Activated CD4-positive, alpha-beta T cell treated with anti-CD3 and anti-CD28 coated beads for 36 hours (primary cell): ENCODE results near the gene FBXL2. TPM values are rescaled to one million over a fixed set of nuclear protein-coding genes. Genes with fewer than 3 reads are reported as not detected.

Experiments
- ATAC-seq: fragments of 200-7000 bp; cut with Tn5 transposase; one replicate; pipeline ENCODE4 v1.10.0; 2021; ENCODE audit warnings: mild to moderate bottlenecking, moderate library complexity
- CTCF ChIA-PET: fragments of 350-600 bp; sonication (Branson Sonifier 250); formaldehyde crosslinking; loops from one replicate; lab custom pipeline; 2021; ENCODE audit warnings: antibody characterized with exemption; lab: Charles Lee
- POLR2A ChIA-PET: fragments of 350-600 bp; sonication (Branson Sonifier 250); formaldehyde crosslinking; loops from one replicate; lab custom pipeline; 2021; ENCODE audit warnings: antibody characterized with exemption, inconsistent platforms; lab: Charles Lee
- DNase-seq: peaks from one replicate; pipeline ENCODE4 v3.0.0-alpha.2; 2020
- H3K27ac Mint-ChIP-seq: one replicate; pipeline ENCODE4 v1.8.0; 2021; ENCODE audit warnings: mixed read lengths
- H3K27me3 Mint-ChIP-seq: one replicate; pipeline ENCODE4 v1.8.0; 2021; ENCODE audit warnings: mixed read lengths
- H3K36me3 Mint-ChIP-seq: one replicate; pipeline ENCODE4 v1.8.0; 2021; ENCODE audit warnings: low read depth, mixed read lengths
- H3K4me1 Mint-ChIP-seq: one replicate; pipeline ENCODE4 v1.8.0; 2021; ENCODE audit warnings: mixed read lengths
- H3K4me3 Mint-ChIP-seq: one replicate; pipeline ENCODE4 v1.8.0; 2021; ENCODE audit warnings: mild to moderate bottlenecking, moderate library complexity, mixed read lengths
- H3K9me3 Mint-ChIP-seq: one replicate; pipeline ENCODE4 v1.8.0; 2021; ENCODE audit warnings: low read depth, mixed read lengths
- intact Hi-C, 2 experiments: fragments of 100-400 bp; cut with DNase I in 1 of 2; cut with micrococcal nuclease in 1 of 2; formaldehyde crosslinking; loops; one replicate each; pipeline versions ENCODE4 v1.14.2 to v1.15.1; 2022 to 2024; cut with DNase I, micrococcal nuclease
- total RNA-seq, 2 experiments: library from RNA; stranded (reverse); gene quantifications; one replicate each; pipeline ENCODE4 v1.2.3, GENCODE V29; 2021

Gene FBXL2, protein sequence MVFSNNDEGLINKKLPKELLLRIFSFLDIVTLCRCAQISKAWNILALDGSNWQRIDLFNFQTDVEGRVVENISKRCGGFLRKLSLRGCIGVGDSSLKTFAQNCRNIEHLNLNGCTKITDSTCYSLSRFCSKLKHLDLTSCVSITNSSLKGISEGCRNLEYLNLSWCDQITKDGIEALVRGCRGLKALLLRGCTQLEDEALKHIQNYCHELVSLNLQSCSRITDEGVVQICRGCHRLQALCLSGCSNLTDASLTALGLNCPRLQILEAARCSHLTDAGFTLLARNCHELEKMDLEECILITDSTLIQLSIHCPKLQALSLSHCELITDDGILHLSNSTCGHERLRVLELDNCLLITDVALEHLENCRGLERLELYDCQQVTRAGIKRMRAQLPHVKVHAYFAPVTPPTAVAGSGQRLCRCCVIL
- total RNA-seq, result under 1 TPM in 1 of 2 experiments, not detected in 1; 0.07 TPM

DNA sequence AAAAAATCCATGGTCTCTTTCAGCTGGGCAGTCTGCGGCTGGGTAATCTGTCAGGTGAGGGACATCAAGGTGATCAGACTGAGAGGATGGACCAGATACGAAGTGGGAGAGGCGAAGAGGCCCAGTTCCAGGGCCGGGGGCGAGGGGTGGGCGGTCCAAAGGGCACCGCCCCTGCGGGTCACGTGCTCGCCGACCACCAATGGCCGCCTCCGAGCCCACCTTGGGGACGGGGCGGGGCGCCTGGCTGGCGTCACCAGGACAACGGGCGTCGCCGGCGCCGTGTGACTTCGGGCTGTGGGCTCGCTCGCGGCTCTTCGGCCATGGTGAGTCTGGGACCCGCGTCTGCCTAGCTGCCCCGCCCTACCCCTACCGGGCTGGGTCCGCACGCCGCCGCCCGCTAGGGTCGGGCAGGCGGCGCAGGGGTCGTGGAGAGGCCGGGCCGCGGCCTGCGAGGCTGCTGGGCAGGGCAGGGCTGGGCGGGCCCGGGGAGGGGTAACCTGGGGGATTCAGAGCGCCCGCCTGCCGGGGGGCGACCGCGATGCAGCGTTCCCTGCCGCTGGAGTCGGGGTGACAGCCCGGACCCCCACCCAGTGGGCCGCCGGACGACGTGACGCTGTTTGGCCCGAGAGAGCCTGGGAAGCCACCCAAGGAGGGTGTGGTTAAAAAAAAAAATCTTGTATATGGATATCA is at the start of gene FBXL2:
Gene FBXL2 (plus strand): TSS at position 250 of the 690 bp plus-strand sequence. CDS start 71 bp downstream, at position 321.
- POLR2A ChIA-PET, result no interaction called here
- Mint-ChIP-seq H3K36me3 (no peaks in the 10 kb centered on the region), H3K4me1 (peaks cover 5% of the 10 kb centered on the region), H3K27me3 (peaks cover 27% of the 10 kb centered on the region), H3K9me3 (no peaks in the 10 kb centered on the region), H3K4me3 (peak within 1 kb of the TSS; percentile 46), H3K27ac (no peak within 1 kb of the TSS)
- peak; percentile 57 for DNase-seq
- CTCF ChIA-PET, result interaction anchor here (1.8 kb wide), 1 partner anchor 96 kb away, joined by 5 read pairs; no protein-coding TSS in a partner anchor
- intact Hi-C loops, result no loop called here
- ATAC-seq, result peak; percentile 55

DNA sequence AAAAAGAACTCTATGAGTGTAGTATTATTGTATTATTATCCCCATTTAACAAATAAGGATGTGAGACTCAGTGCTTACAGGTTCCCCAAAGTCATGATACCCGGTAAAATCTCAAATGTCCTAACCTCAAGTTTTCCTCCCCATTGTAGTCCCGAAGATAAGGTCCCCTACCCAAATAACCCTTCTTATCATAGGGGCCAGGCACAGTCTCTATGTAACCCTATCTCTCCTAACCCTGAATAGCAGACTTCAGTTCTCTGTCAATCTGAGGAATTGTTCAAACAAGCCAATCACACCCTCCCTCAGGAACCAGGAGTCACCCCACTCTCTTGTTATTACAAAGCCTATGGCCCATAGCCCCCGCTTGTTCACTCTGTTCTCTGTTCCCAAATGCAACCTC is 48.2 kb upstream of the FBXL2 start:
- no peak overlapping the region for H3K27ac Mint-ChIP-seq

DNA sequence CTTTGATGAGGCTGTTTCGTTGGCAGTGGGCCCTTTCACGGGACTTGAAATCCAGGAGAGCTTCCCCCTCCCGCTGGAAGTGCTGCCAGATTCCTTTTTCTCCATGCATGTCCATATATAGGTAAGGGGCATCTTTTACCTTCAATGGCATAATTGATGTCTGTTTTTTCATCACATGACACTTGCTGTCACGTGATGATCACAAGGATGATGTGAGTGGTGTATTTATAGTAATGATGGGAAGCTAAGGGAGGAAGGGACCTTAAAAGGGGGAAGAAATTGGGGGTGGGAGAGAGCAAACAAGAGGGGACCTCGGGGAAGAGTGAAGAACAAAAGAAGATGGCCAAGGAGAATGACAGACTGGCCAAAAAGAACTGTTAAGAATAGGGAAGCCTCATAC is 47.3 kb upstream of the FBXL2 start:
- no peaks in the 10 kb centered on the region for H3K36me3 Mint-ChIP-seq
- POLR2A ChIA-PET, result interaction anchor here (0.6 kb wide), 1 partner anchor 143 kb away, joined by 5 read pairs; no protein-coding TSS in a partner anchor
- H3K27me3 Mint-ChIP-seq, result peaks cover 12% of the 10 kb centered on the region
- no peak for ATAC-seq
- intact Hi-C loops, result no loop called here
- H3K4me3 Mint-ChIP-seq, result no peak overlapping the region
- no peak for DNase-seq
- CTCF ChIA-PET, result interaction anchor here (0.6 to 0.8 kb wide), 3 partner anchors 13 to 972 kb away, joined by 3 to 4 read pairs (median 3); no protein-coding TSS in a partner anchor
- no peak overlapping the region for H3K27ac Mint-ChIP-seq
- H3K4me1 Mint-ChIP-seq, result no peaks in the 10 kb centered on the region
- no peaks in the 10 kb centered on the region for H3K9me3 Mint-ChIP-seq

More for the DNA sequence above, 48.2 kb upstream of the FBXL2 start:
- Mint-ChIP-seq H3K9me3 (no peaks in the 10 kb centered on the region), H3K4me3 (no peak overlapping the region), H3K36me3 (no peaks in the 10 kb centered on the region), H3K4me1 (no peaks in the 10 kb centered on the region), H3K27me3 (peaks cover 15% of the 10 kb centered on the region)
- no peak for DNase-seq
- no peak for ATAC-seq
- intact Hi-C loops, result no loop called here
- CTCF ChIA-PET, result no interaction called here
- POLR2A ChIA-PET, result no interaction called here

DNA sequence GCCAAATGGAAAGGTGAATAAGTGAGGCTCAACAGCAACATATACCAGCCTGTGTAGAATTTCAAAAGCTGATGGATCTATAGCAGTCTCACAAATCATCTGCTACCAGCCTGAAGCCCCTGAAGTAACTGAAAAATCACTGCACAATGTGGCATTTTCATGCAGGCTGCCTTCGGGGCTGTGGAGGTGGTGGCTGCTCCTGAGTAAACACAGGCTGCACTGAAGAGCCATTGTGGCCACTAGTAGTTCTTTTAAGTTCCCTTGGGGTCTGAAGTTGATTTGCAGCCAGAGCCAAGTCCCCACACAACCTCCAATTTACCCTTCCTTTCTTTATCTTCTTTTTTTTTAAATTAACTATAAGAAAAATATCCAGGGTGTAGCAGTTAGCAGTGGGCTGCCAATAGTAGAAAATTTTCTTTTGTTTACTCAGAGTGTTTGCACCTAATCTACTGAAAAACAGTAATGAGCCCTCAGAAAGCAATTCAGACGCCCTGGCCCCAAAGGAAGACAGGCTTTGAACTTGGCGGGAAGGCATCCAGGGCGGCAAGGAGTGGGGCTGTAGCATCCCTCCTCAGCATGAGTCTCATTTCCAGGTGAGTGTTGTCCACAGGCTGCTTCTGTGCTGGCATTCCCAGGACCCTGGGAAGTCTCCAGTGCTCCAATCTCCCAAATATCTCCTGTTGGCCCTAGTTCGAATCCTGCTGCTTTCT is 45.3 kb upstream of the FBXL2 start:
- Mint-ChIP-seq H3K27me3 (peaks cover 18% of the 10 kb centered on the region), H3K4me1 (no peaks in the 10 kb centered on the region), H3K27ac (no peak overlapping the region), H3K36me3 (no peaks in the 10 kb centered on the region), H3K9me3 (no peaks in the 10 kb centered on the region), H3K4me3 (no peak overlapping the region)
- ChIA-PET CTCF (no interaction called here), POLR2A (no interaction called here)
- intact Hi-C loops, result no loop called here
- no peak for ATAC-seq
- no peak for DNase-seq

DNA sequence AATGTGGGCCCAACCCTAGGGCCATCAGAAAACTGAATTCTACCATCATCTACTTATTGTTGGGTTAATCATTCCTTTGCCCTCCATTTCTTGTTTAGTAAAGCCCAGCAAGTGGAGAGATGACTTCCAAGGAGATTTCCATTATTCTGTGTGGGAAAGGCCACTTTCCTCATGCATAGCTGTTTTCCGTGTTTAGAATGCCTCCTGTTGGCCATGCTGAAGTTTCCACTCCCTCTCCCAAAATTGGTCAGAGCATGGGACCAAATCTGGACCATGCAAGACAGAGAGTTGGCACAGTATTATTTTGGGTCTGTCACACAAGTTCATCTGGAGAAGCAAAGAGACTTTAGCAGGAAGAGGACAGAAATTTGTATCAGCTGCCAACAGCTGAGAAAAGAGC is 43.4 kb upstream of the FBXL2 start:
- Mint-ChIP-seq H3K27me3 (peaks cover 15% of the 10 kb centered on the region), H3K36me3 (no peaks in the 10 kb centered on the region), H3K27ac (no peak overlapping the region), H3K4me1 (no peaks in the 10 kb centered on the region), H3K9me3 (peaks cover 1% of the 10 kb centered on the region), H3K4me3 (no peak overlapping the region)
- intact Hi-C loops, result no loop called here
- no peak for ATAC-seq
- POLR2A ChIA-PET, result no interaction called here
- CTCF ChIA-PET, result interaction anchor here (0.6 kb wide), 1 partner anchor 341 kb away, joined by 4 read pairs; no protein-coding TSS in a partner anchor
- DNase-seq, result no peak

DNA sequence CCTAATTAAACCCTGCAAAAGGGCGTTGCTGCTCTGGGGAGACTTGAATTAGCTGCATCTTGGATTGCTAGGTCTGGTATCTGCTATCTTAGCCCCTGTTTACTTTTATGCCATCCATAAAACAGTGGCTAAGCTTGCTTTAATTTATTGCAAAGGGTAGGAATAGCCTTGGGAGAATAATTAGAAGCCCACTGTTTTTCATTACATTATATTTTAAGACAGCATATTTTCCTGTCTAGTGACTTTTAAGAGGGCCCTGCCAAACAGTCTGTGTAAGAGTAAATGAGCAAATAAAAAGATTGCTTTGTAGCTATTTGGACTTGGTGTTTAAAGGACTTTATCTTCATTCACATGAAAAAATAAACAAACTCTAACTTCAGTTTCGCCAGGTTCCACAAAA is 41.2 kb upstream of the FBXL2 start:
- CTCF ChIA-PET, result interaction anchor here (0.6 to 1.1 kb wide), 3 partner anchors 19 to 146 kb away, joined by 3 read pairs; no protein-coding TSS in a partner anchor
- H3K27me3 Mint-ChIP-seq, result peaks cover 14% of the 10 kb centered on the region
- POLR2A ChIA-PET, result no interaction called here

DNA sequence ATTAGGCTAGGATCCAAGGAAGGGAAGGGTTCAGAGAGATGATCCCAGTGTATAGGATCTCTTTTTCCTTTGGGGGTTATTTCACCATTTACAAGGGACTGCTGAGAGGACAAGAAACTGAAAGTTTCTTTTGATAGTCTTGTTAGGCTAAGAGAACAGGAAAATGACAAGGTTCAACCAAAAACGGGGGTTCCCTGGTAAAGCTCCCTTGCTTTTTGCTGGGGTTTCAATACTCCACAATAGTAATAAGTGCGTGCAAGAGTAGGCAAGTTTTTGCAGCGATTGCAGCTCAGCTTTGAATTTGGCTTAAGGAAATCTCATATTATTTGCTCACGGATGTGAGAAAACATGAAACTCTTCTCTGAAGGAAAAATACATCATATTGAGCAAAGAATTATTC is 39.8 kb upstream of the FBXL2 start:
- DNase-seq, result no peak
- intact Hi-C loops, result no loop called here
- Mint-ChIP-seq H3K27me3 (peaks cover 16% of the 10 kb centered on the region), H3K4me1 (no peaks in the 10 kb centered on the region), H3K27ac (no peak overlapping the region), H3K36me3 (no peaks in the 10 kb centered on the region), H3K9me3 (peaks cover 3% of the 10 kb centered on the region), H3K4me3 (no peak overlapping the region)
- no peak for ATAC-seq
- POLR2A ChIA-PET, result no interaction called here
- CTCF ChIA-PET, result interaction anchor here (0.7 to 1.2 kb wide), 3 partner anchors 136 to 748 kb away, joined by 3 read pairs; no protein-coding TSS in a partner anchor

More for the DNA sequence above, 41.2 kb upstream of the FBXL2 start:
- H3K27ac Mint-ChIP-seq, result no peak overlapping the region
- DNase-seq (no peak), ATAC-seq (no peak)
- intact Hi-C loops, result no loop called here
- H3K36me3 Mint-ChIP-seq, result no peaks in the 10 kb centered on the region
- no peak overlapping the region for H3K4me3 Mint-ChIP-seq
- no peaks in the 10 kb centered on the region for H3K4me1 Mint-ChIP-seq
- H3K9me3 Mint-ChIP-seq, result peaks cover 3% of the 10 kb centered on the region

DNA sequence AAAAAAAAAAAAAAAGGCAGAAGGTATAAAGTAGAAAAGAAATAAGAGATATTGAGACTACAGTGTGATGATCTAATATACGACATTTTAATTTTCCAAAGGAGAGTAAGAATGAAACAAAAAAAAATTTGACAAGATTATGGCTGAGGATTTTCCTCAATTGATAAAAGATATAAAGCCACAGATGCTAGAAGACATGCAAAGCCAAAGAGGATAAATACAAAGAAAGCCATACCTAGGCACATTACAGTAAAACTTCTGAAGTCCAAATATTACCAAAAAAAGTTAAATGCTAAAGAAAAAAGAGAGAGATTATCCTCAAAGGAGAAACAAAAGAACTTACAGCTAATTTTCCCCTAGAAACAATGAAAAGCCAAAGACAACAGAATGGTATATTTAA is 38.3 kb upstream of the FBXL2 start:
- Mint-ChIP-seq H3K27me3 (peaks cover 19% of the 10 kb centered on the region), H3K36me3 (no peaks in the 10 kb centered on the region), H3K9me3 (peaks cover 3% of the 10 kb centered on the region), H3K4me3 (no peak overlapping the region), H3K27ac (no peak overlapping the region), H3K4me1 (no peaks in the 10 kb centered on the region)
- CTCF ChIA-PET, result no interaction called here
- no peak for ATAC-seq
- POLR2A ChIA-PET, result no interaction called here
- DNase-seq, result no peak
- intact Hi-C loops, result no loop called here

DNA sequence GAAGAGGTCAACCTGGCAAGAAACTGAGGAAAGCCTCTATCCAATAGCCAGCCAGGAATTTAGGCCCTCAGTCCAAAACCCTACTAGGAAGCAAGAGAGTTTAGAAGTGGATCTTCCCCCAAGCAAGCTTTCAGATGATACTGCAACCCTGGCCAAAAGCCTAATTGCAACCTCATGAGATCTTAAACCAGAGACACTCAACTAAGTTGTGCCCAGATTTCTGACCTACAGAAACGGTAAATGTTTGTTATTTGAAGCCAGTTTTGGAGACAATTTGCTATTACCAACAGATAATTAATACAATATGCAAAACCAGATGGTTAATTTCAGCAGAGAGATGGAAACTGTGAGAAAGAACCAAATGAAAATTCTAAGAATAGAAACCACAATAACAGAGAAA is 37.0 kb upstream of the FBXL2 start:
- H3K4me1 Mint-ChIP-seq, result no peaks in the 10 kb centered on the region
- H3K27ac Mint-ChIP-seq, result no peak overlapping the region
- DNase-seq, result no peak
- intact Hi-C loops, result no loop called here
- ChIA-PET CTCF (interaction anchor here (0.6 kb wide), 1 partner anchor 146 kb away, joined by 3 read pairs; no protein-coding TSS in a partner anchor), POLR2A (no interaction called here)
- ATAC-seq, result no peak
- H3K36me3 Mint-ChIP-seq, result no peaks in the 10 kb centered on the region
- peaks cover 3% of the 10 kb centered on the region for H3K9me3 Mint-ChIP-seq
- H3K4me3 Mint-ChIP-seq, result no peak overlapping the region
- peaks cover 20% of the 10 kb centered on the region for H3K27me3 Mint-ChIP-seq

DNA sequence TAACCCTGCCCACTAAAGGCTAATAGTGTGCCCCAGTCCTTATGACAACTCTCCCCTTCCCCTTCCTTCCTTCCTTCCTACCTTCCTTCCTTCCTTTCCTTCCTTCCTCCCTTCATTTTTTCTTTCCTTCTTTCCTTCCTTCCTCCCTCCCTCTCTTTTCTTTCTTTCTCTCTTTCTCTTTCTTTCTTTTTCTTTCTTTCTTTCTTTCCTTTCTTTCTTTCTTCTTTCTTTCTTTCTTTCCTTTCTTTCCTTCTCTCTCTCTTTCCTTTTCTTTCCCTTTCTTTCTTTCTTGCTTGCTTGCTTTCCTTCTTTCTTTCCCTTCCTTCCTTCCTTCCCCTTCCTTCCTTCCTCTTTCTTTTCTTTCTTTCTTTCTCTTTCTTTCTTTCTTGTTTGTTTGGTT is 30.5 kb upstream of the FBXL2 start:
- no peak overlapping the region for H3K4me3 Mint-ChIP-seq
- H3K4me1 Mint-ChIP-seq, result no peaks in the 10 kb centered on the region
- intact Hi-C loops, result no loop called here
- H3K36me3 Mint-ChIP-seq, result no peaks in the 10 kb centered on the region
- H3K27me3 Mint-ChIP-seq, result peaks cover 21% of the 10 kb centered on the region
- CTCF ChIA-PET, result no interaction called here
- POLR2A ChIA-PET, result no interaction called here
- no peak overlapping the region for H3K27ac Mint-ChIP-seq
- no peaks in the 10 kb centered on the region for H3K9me3 Mint-ChIP-seq
- ATAC-seq, result no peak
- no peak for DNase-seq

DNA sequence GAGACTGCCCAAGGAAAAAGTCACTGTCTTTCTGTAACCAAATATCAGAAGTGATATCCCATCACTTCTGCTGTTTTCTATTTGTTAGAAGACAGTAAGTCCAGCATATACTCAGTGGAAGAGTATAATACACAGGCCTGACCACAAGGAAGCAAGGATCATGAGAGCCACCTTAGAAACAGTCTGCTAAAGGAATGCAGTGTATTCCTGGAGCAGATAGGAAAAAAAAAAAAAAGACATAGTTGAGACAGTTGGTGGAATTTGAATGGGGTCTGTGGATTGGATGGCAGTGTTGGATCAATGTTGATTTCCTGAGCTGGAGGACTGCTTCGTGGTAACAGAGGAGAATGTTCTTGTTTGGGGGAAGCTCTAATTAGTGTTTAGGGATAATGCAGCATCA is 26.5 kb upstream of the FBXL2 start:
- ATAC-seq (no peak), DNase-seq (no peak)
- Mint-ChIP-seq H3K27me3 (peaks cover 13% of the 10 kb centered on the region), H3K9me3 (no peaks in the 10 kb centered on the region), H3K4me1 (no peaks in the 10 kb centered on the region), H3K36me3 (no peaks in the 10 kb centered on the region), H3K4me3 (no peak overlapping the region), H3K27ac (no peak overlapping the region)
- POLR2A ChIA-PET, result no interaction called here
- CTCF ChIA-PET, result no interaction called here
- intact Hi-C loops, result loop anchor here in 1 of 2 experiments (5.0 kb wide), 1 partner anchor 118 kb away; no protein-coding TSS in a partner anchor
